Measurements from ENCODE around the gene EXTL2. TPM values are rescaled to one million over a fixed set of nuclear protein-coding genes. Genes with fewer than 3 reads are reported as not detected.

EXTL2 gene
- total RNA-seq, 2 donors from 2014 or later = 0.85 to 1.4 TPM

DNA sequence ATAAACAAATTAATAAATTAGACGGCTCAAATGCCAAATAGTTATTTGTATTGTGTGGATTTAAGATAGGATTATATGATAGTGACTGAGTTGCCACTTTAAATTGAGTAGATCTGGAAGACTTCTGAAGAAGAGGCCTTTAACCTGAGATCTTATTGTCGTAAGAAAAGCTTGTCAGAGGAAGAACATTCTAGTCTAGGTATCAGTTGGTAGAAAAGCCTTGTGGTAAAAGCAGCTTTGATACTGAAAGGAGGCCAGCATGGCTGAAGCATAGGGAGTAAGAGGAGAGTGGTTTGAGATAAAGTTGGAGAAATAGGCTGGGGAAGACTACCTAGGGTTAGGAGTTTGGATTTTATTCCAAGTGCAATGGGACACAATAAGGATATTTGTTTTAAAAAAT lies 30.3 kb upstream of the EXTL2 start:
- Mint-ChIP-seq H3K4me1 (peaks cover 25% of the 10 kb centered on the region), H3K27me3 (no peaks in the 10 kb centered on the region), H3K36me3 (ENCODE audit: low read depth) (peaks cover 2% of the 10 kb centered on the region), H3K4me3 (peak overlapping the region; percentile 1), H3K27ac (no peak overlapping the region)
- no peak for DNase-seq
- H3K9me3 ChIP-seq (ENCODE audit: control insufficient read depth, low read length, poor library complexity, severe bottlenecking) = no peaks in the 10 kb centered on the region
- peak; percentile 29 for ATAC-seq

DNA sequence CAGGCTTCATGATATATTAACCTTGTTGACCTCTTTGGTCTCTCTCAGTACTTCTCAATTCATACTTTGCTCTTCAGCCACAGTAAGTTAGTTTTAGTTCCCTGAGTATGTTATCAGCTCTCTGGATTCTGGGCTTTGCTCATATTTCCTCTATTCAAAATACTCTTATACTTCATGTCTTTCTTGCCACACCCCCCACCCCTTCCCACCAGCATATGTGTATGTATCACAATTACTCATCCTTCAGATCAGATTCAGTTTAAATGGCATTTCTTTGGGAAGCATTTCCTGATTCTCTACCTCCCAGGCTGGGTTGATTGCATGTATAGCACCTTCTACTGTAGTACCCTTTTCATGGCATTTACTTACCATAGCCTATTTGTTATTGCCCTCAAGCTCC lies 29.6 kb upstream of the EXTL2 start:
- no peak overlapping the region for H3K27ac Mint-ChIP-seq
- no peaks in the 10 kb centered on the region for H3K9me3 ChIP-seq (ENCODE audit: control insufficient read depth, low read length, poor library complexity, severe bottlenecking)
- no peaks in the 10 kb centered on the region for H3K27me3 Mint-ChIP-seq
- H3K4me3 Mint-ChIP-seq = peak overlapping the region; percentile 49
- peaks cover 22% of the 10 kb centered on the region for H3K4me1 Mint-ChIP-seq
- no peak for ATAC-seq
- DNase-seq = no peak
- peaks cover 2% of the 10 kb centered on the region for H3K36me3 Mint-ChIP-seq (ENCODE audit: low read depth)

GRCh38 chr1:100921110-100921706 lies 26.6 kb upstream of the EXTL2 start:
- DNase-seq (no peak), ATAC-seq (peak; percentile 41)
- no peaks in the 10 kb centered on the region for H3K9me3 ChIP-seq (ENCODE audit: control insufficient read depth, low read length, poor library complexity, severe bottlenecking)
- Mint-ChIP-seq H3K27ac (peak overlapping the region; percentile 16), H3K36me3 (ENCODE audit: low read depth) (peaks cover 4% of the 10 kb centered on the region), H3K4me1 (peaks cover 33% of the 10 kb centered on the region), H3K4me3 (no peak overlapping the region), H3K27me3 (no peaks in the 10 kb centered on the region)

- ATAC-seq (no peak), DNase-seq (no peak)
- Mint-ChIP-seq H3K27me3 (no peaks in the 10 kb centered on the region), H3K4me1 (peaks cover 28% of the 10 kb centered on the region), H3K36me3 (ENCODE audit: low read depth) (peaks cover 25% of the 10 kb centered on the region), H3K4me3 (no peak overlapping the region), H3K27ac (no peak overlapping the region)
- no peaks in the 10 kb centered on the region for H3K9me3 ChIP-seq (ENCODE audit: control insufficient read depth, low read length, poor library complexity, severe bottlenecking)
Measured at GRCh38 chr1:100912019-100912418, 17.4 kb upstream of the EXTL2 start.

DNA sequence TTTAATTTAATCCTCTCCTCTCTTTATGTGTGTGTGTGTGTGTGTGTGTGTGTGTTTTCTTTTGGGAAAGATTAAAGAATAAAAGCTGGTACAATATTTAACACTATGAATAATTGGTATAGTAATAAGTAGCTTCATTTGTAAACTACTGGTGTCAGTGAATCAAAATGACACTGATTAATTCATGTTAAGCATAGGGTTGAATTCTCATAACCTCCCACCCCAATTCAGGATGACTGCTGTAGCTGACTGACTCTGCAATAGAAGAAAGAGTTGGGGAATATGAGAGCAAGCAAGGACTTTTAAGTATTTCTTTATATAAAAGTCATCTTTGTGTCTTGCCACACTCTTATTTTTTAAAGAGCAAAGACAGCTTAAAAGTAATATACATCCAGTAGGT lies 14.4 kb upstream of the EXTL2 start:
- H3K9me3 ChIP-seq (ENCODE audit: control insufficient read depth, low read length, poor library complexity, severe bottlenecking) = no peaks in the 10 kb centered on the region
- ATAC-seq = no peak
- peaks cover 19% of the 10 kb centered on the region for H3K36me3 Mint-ChIP-seq (ENCODE audit: low read depth)
- peak overlapping the region; percentile 14 for H3K27ac Mint-ChIP-seq
- DNase-seq = no peak
- H3K27me3 Mint-ChIP-seq = no peaks in the 10 kb centered on the region
- no peak overlapping the region for H3K4me3 Mint-ChIP-seq
- peaks cover 20% of the 10 kb centered on the region for H3K4me1 Mint-ChIP-seq

GRCh38 chr1:100907887-100908286 lies 13.2 kb upstream of the EXTL2 start:
- H3K9me3 ChIP-seq (ENCODE audit: control insufficient read depth, low read length, poor library complexity, severe bottlenecking) = no peaks in the 10 kb centered on the region
- Mint-ChIP-seq H3K4me1 (peaks cover 18% of the 10 kb centered on the region), H3K36me3 (ENCODE audit: low read depth) (peaks cover 17% of the 10 kb centered on the region), H3K27ac (peak overlapping the region; percentile 56), H3K27me3 (no peaks in the 10 kb centered on the region), H3K4me3 (no peak overlapping the region)
- DNase-seq (no peak), ATAC-seq (no peak)

DNA sequence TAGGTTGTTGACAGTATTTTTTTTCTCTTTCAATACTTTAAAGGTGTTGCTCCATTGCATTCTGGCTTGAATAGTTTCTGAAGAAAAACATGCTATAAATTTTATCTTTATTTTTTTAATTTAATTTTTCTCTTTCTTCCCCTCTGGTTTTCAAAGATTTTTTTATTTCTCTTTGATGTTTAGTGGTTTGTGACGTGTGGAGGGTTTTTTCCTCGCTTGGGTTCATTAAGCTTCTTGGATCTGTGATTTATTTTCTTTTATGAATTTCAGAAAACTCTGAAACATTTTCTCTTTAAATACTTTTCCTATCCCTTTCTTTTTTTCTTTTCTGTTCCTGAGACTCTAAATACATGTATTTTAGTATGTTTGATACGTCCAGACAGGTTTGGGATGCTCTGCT lies 10.5 kb upstream of the EXTL2 start:
- peaks cover 15% of the 10 kb centered on the region for H3K36me3 Mint-ChIP-seq (ENCODE audit: low read depth)
- no peak for ATAC-seq
- no peak for DNase-seq
- H3K9me3 ChIP-seq (ENCODE audit: control insufficient read depth, low read length, poor library complexity, severe bottlenecking) = no peaks in the 10 kb centered on the region
- no peak overlapping the region for H3K27ac Mint-ChIP-seq
- H3K27me3 Mint-ChIP-seq = no peaks in the 10 kb centered on the region
- H3K4me3 Mint-ChIP-seq = no peak overlapping the region
- peaks cover 25% of the 10 kb centered on the region for H3K4me1 Mint-ChIP-seq

GRCh38 chr1:100904528-100904927 lies 9.9 kb upstream of the EXTL2 start:
- no peak for DNase-seq
- Mint-ChIP-seq H3K27me3 (no peaks in the 10 kb centered on the region), H3K4me1 (peaks cover 28% of the 10 kb centered on the region), H3K4me3 (no peak overlapping the region), H3K27ac (peak overlapping the region; percentile 29), H3K36me3 (ENCODE audit: low read depth) (peaks cover 18% of the 10 kb centered on the region)
- H3K9me3 ChIP-seq (ENCODE audit: control insufficient read depth, low read length, poor library complexity, severe bottlenecking) = no peaks in the 10 kb centered on the region
- no peak for ATAC-seq

GRCh38 chr1:100903777-100904176 lies 9.1 kb upstream of the EXTL2 start:
- ATAC-seq = no peak
- Mint-ChIP-seq H3K36me3 (ENCODE audit: low read depth) (peaks cover 17% of the 10 kb centered on the region), H3K4me3 (no peak overlapping the region), H3K27ac (no peak overlapping the region), H3K27me3 (no peaks in the 10 kb centered on the region), H3K4me1 (peaks cover 29% of the 10 kb centered on the region)
- DNase-seq = no peak
- no peaks in the 10 kb centered on the region for H3K9me3 ChIP-seq (ENCODE audit: control insufficient read depth, low read length, poor library complexity, severe bottlenecking)

GRCh38 chr1:100902365-100902764 lies 7.7 kb upstream of the EXTL2 start:
- DNase-seq (no peak), ATAC-seq (no peak)
- H3K27ac Mint-ChIP-seq = peak overlapping the region; percentile 14
- peaks cover 25% of the 10 kb centered on the region for H3K4me1 Mint-ChIP-seq
- H3K27me3 Mint-ChIP-seq = no peaks in the 10 kb centered on the region
- no peak overlapping the region for H3K4me3 Mint-ChIP-seq
- peaks cover 8% of the 10 kb centered on the region for H3K36me3 Mint-ChIP-seq (ENCODE audit: low read depth)
- no peaks in the 10 kb centered on the region for H3K9me3 ChIP-seq (ENCODE audit: control insufficient read depth, low read length, poor library complexity, severe bottlenecking)

DNA sequence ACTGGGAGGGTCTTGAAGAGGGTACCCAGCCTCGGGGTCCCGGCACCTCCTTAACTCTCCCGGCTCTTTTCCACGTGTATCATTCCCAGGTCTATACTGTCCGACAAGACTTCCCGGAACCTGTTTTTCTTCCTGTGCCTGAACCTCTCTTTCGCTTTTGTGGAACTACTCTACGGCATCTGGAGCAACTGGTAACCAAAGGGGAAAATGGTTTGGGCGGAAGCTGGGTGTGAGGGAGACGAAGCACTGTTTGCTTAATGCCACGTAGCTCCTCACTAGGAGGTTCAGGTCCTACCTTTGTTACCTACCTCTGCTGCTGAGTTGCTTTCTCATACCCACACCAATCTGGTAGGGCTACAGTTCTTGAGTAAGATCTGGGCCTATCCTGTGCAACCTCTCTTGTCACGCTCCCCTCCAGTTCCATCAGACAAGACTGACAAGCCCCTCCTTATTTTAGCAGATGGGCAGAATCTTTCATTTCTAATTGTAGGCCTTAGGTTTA lies 1.9 kb upstream of the EXTL2 start:
- Mint-ChIP-seq H3K27ac (peak overlapping the region; percentile 100), H3K27me3 (no peaks in the 10 kb centered on the region), H3K36me3 (ENCODE audit: low read depth) (peaks cover 9% of the 10 kb centered on the region), H3K4me1 (peaks cover 38% of the 10 kb centered on the region), H3K4me3 (peak overlapping the region; percentile 99)
- DNase-seq (peak; percentile 17 to 55 (median 48)), ATAC-seq (peak; percentile 79)
- H3K9me3 ChIP-seq (ENCODE audit: control insufficient read depth, low read length, poor library complexity, severe bottlenecking) = no peaks in the 10 kb centered on the region

DNA sequence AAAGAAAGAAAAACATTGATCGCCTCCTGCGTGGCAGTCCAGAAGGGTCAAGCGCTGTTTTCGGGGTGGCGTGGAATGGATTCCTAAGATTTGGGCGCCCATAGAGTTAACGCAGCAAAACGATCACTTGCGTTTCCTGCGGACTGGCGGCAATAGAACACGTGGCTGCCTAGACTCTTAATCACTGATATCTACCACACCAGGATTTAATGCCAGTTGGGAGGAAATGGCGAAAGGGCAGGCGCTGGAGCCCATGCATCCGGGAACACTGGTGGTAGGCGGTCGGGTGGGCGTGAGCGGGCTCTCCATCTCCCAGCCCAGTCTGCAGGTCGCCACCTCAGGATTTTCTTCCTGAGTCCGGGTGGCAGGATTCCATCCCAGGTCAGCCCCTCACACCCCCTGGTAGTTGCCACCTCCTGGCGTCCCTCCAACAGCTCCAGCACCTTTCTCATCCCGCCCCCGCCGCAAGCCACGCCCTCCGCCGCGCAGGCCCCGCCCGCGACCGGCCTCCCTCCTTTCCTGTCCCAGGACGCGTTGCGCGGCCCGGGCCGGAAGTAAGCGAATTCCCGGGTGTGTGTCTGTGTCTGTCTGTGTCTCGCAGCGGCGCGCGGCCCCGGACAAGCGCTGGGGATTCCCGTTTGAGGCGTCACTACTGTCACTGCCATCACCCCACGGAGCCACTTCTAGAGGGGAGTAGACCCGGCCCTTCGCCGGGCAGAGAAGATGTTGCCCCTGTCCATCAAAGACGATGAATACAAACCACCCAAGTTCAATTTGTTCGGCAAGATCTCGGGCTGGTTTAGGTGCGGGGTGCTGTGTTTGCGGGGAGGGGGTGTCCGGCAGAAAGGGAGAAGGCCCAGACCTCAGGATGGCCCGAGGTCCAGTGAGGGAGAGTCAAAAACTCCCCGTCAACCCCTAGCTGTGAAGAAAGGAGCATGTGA lies 1.2 kb upstream of the EXTL2 start, which contains the start of gene SLC30A7:
Gene SLC30A7 (plus strand): TSS at position 551 of the 941 bp plus-strand sequence. CDS start 173 bp downstream, at position 724.
- DNase-seq (peak; percentile 95 to 97 (median 97)), ATAC-seq (peak; percentile 82)
- peak within 1 kb of the TSS; percentile 100 for H3K27ac Mint-ChIP-seq
- H3K9me3 ChIP-seq (ENCODE audit: control insufficient read depth, low read length, poor library complexity, severe bottlenecking) = no peaks in the 10 kb centered on the region
- peaks cover 33% of the 10 kb centered on the region for H3K4me1 Mint-ChIP-seq
- peak within 1 kb of the TSS; percentile 99 for H3K4me3 Mint-ChIP-seq
- H3K36me3 Mint-ChIP-seq (ENCODE audit: low read depth) = peaks cover 9% of the 10 kb centered on the region
- no peaks in the 10 kb centered on the region for H3K27me3 Mint-ChIP-seq

DNA sequence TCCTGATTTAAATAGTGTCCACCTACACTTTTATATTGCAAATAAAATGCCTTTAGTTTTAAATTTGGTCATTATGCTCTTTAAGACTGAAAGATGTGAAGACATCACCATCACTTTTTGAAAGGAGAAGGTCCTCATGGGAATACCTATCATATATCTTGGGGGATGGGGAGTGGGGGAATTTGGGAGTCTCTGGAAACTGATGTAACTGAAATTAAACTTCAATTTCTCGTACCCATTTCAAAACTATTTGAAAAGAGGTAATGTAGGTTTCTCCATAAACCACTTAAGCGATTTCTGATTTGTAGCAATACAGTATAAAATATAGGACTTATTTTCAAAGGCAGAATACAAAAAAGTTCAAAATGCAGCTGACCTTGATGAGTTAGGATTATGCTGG lies 924 bp downstream of the EXTL2 start:
- H3K27ac Mint-ChIP-seq = no peak overlapping the region
- H3K36me3 Mint-ChIP-seq (ENCODE audit: low read depth) = peaks cover 6% of the 10 kb centered on the region
- H3K4me1 Mint-ChIP-seq = peaks cover 27% of the 10 kb centered on the region

More for the DNA sequence above, 924 bp downstream of the EXTL2 start:
- peaks cover 3% of the 10 kb centered on the region for H3K9me3 ChIP-seq (ENCODE audit: control insufficient read depth, low read length, poor library complexity, severe bottlenecking)
- Mint-ChIP-seq H3K4me3 (no peak overlapping the region), H3K27me3 (no peaks in the 10 kb centered on the region)
- no peak for DNase-seq
- no peak for ATAC-seq

Data from T-helper 17 cell (primary cell).